Fibroblast of skin of right biceps (primary cell): ENCODE measurements around the gene ZNF76.

Source experiments
- DNase-seq: peaks from one replicate; pipeline ENCODE4 v3.0.0-alpha.2; 2013

Gene ZNF76

GRCh38 chr6:35238843-35239289 lies 20.7 kb upstream of the ZNF76 start:
- DNase-seq = peak; percentile 35

DNA sequence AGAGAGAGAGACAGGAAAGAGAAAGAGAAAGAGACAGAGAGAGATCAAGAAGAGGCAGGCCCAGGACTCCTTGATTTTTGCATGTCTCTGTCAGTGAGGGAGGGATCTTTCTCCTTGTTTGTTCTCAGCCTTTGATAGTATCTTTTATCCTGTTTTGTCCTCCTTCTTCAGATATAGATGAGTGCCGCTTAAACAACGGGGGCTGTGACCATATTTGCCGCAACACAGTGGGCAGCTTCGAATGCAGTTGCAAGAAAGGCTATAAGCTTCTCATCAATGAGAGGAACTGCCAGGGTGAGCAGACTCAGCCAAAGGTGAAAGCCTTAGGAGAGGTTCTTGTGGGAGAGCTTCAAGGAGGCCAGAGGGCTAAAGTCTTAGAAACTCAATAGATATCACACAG lies 20.0 kb upstream of the ZNF76 start:
- no peak for DNase-seq

GRCh38 chr6:35240838-35241801 lies 18.4 kb upstream of the ZNF76 start:
- peak; percentile 52 for DNase-seq

- no peak for DNase-seq
Observed at GRCh38 chr6:35242486-35242885, 17.0 kb upstream of the ZNF76 start.

DNA sequence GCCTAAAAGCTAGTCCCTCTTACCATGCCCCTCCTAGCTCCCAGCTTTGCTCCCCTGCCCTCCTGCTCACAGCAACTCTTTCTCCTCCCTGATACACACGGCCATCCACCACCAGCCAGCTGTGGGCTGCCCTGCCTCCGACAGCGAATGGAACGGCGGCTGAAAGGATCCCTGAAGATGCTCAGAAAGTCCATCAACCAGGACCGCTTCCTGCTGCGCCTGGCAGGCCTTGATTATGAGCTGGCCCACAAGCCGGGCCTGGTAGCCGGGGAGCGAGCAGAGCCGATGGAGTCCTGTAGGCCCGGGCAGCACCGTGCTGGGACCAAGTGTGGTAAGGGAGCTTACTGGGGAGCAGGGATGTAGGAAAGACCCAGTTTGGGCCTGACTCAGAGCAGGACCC lies 16.6 kb upstream of the ZNF76 start:
- DNase-seq = no peak

DNA sequence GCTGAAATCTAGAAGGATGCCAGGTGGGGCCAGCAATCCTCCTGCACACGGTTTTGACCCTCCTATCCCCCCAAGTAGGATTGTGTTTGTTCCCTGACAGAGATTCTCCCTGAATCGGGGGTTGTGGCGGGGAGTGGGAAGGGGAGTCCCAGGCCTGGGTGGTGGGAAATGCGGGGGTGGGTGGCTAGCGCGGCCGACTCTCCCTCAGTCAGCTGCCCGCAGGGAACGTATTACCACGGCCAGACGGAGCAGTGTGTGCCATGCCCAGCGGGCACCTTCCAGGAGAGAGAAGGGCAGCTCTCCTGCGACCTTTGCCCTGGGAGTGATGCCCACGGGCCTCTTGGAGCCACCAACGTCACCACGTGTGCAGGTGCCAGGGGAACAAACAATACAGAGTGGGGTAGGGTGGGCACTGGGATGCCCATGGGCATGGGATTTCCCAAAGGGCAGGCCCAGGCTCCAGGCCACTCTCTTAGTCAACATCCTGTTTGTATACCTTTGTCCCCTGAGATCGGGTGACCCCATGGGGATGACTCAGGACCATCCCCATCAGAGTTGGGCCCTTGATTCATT lies 16.1 kb upstream of the ZNF76 start:
- no peak for DNase-seq

DNA sequence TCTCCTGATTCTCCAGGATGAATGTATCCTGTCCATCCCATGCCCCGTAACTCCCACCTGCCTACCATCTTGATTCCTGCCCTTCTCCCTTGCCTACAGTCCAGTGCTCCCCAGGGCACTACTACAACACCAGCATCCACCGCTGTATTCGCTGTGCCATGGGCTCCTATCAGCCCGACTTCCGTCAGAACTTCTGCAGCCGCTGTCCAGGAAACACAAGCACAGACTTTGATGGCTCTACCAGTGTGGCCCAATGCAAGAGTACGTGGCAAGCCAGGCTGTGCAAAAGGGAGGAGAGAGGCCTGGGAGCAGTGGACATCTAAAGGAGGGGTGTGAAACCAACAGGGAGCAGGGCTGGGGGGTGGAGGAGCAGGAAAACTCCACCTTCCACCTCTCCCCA lies 15.0 kb upstream of the ZNF76 start:
- no peak for DNase-seq

- DNase-seq = no peak
Observed at GRCh38 chr6:35247642-35248231, 11.8 kb upstream of the ZNF76 start.

DNA sequence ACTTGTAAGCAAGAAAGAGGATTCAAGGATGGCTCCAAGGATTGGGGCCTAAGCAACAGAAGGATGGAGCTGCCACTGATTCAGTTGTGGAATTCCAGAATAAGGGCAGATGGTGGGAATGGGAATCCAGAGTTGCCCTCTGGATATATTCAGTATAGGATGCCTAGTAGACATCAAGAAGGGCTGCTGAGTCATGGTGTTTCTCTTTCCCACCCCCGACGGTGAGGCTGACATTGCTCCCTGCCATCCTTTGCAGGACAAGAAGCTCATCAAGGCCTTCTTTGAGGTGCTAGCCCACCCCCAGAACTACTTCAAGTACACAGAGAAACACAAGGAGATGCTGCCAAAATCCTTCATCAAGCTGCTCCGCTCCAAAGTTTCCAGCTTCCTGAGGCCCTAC lies 11.2 kb upstream of the ZNF76 start:
- DNase-seq = peak; percentile 26

DNA sequence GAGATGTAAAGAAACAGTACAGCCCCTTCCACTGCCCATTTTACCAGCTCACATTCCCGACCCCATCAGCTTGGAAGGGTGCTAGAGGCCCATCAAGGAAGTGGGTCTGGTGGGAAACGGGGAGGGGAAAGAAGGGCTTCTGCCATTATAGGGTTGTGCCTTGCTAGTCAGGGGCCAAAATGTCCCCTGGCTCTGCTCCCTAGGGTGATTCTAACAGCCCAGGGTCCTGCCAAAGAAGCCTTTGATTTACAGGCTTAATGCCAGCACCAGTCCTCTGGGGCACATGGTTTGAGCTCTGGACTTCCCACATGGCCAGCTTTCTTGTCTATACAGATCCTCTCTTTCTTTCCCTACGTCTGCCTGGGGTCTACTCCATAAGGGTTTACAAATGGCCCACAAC lies 10.6 kb upstream of the ZNF76 start:
- no peak for DNase-seq

DNA sequence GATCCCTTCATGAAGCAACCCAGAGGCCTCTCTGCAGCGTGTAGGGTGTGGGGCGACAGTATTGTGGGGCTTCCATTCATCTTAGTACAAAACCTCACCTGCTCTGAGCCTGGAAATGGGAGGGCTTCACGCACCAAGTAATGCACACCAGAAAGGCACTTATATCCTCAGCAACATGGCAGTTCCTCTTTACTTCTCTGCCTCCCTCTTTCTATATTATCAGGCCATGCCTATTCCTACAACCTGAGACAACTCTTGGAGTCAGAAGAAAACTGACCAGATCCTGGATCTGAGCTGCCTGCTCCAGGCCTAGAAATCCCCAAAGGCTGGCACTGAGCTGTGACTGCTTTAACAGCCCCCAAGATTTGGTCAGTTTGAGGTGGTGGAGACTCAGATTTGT lies 7.6 kb upstream of the ZNF76 start:
- DNase-seq = no peak

GRCh38 chr6:35253249-35253648 lies 6.3 kb upstream of the ZNF76 start:
- DNase-seq = no peak

GRCh38 chr6:35258336-35258735 lies 1.2 kb upstream of the ZNF76 start:
- DNase-seq = no peak

- DNase-seq = peak; percentile 54
Observed at GRCh38 chr6:35258858-35259193, 709 bp upstream of the ZNF76 start.

GRCh38 chr6:35259948-35260590 lies 534 bp downstream of the ZNF76 start:
- DNase-seq = peak; percentile 45

DNA sequence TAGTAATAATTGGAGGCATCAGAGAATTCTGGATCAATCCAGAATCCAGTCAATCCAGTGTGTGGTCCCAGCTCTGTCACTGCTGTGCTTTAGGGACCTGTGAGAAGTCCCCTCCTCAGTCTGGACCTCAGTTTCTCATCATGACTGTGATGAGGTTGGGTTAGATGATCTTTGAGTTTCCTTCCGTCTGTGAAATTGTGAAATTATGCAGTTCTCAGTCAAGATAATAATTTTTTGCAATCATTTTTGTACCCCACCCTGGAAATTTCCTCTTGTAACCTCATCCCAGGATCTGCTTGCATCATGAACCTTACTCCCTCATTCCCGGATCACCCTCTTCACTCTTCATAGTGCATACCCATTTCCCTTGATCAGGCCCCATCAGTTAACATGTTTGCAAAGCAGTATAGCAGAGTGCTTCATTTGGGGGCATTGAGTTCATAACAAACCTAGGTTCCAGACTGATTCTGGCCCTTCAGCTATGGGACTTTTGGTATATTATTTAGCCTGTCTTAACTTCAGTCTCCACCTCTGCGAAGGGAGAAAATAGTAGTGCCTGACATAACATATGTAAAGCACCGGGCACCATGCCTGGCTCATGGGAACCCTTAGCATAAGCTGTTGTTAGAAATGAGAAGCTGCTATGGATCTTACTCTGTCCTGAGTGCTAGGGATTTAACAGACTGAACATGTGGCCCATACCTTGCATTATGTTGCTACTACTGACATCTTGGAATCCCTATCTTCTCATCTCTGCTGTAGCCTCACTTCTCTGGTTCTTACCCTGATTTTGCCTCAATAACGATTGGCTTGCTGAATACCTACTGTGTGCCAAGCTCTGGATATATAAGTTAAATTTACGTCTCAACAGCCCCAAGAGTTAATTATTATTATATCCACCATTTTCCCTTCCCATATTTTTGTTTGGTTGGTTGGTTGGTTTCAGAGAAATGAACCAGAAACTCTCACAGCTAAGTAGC lies 1.3 kb downstream of the ZNF76 start:
- DNase-seq = no peak

DNA sequence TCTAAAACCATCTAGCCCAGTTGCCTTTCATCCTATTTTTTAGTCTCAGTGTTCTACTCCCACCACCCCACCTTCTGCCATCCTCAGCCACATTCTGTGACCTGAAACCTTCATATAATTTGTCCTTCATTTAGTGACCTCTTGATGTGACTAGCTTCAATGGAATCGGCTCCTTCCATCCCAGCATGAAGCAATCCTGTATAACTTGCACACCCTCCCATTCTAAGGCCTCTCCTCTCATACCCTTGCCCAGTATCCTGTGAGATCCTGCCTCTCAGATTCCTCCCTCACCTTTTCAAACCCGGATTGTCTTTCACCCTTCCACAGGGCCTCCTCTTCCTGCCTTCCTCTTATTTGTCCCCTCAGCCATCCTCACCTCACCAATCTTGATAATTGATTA lies 3.1 kb downstream of the ZNF76 start:
- DNase-seq = no peak

DNA sequence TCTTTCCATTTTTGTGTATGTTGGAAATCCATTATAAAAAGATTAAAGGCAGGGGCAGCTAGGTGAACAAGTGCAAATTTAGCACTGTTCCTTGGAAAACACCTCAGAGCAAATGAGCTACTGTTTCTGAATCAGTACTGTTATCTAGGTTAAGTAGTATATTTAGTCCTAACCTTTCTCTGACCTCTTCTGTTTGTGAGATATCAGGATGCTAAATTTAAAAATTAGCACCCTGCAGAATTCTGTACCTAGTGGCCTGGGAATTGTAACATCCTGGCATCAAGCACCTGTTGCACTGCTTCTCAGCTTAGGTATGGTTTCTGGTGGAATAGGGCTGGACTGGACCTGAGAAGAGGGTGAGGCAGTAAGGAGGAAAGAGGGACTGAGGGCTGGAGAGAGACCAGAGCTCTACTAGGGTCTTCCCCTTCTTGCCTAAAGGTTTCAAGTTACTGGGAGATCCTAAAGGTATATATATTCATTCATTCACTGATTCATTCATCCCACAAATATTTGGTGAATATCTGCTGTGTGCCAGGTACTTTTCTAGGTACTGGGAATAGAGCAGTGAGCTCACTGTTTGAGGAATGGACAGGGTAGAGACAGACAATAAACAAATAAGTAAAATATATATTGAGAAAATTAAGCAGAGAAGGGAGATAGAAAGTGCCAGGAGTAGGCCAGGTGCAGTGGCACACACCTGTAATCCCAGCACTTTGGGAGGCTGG lies 5.2 kb downstream of the ZNF76 start:
- DNase-seq = no peak

DNA sequence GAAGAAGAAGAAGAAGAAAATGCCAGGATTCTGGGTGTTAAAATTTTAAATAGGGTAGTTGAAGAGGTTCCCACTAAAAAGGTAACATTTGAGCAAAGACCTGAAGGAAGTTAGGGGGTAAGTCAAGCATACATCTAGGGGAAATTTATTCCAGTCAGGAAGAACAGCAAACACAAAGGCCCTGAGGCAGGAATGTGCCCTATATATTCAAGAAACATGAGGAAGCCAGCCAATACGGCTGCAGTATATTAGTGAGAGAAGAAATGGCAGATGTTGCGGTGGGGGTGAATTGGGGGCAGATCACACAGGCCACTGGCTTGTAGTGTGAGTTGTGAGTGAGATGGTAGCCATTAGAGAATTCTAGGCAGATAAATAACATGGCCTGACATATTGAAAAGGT lies 6.0 kb downstream of the ZNF76 start:
- no peak for DNase-seq

- no peak for DNase-seq
Observed at GRCh38 chr6:35267446-35267845, 7.9 kb downstream of the ZNF76 start.

DNA sequence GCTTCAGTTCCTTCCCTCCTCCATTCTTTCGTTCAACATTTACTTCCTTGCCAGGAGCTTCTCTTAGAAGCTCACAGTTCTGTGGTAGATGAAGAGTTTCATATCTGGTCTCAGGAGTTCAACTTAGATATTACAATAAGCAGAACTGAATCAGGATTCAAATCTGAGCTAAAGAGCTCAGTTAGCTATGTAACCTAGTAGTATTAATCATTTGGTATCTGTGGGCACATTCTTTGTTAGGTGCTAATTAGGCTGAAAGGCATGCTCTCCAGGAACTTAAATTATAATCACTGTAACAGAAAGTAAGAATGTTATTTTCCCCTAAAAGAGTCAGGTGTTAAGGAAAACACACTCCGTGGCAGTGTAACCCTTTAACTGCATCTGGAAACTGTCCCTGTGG lies 8.4 kb downstream of the ZNF76 start:
- no peak for DNase-seq

DNA sequence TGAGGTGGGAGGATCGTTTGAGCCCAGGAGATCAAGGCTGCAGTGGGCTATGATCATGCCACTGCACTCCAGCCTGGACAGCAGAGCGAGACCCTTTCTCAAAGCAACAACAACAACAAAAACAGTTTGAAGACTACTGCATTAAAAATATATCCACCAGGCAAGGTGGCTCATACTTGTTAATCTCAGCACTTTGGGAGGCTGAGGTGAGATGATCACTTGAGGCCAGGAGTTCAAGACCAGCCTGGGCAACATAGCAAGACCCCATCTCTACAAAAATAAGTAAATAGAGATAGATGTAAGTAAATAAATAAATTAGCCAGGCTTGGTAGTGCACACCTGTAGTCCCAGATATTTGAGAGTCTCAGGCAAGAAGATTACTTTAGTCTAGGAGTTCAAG lies 12.5 kb downstream of the ZNF76 start:
- no peak for DNase-seq
